IPS DF 4.7 (cell line): ENCODE measurements around the gene OR2V1.
"Not testable (repeated sequence)": the region's sequence is repeated elsewhere in the genome, so short reads cannot be mapped to it uniquely, and the experiment has no call there.

Experiments
- DNase-seq: peaks from one replicate; pipeline ENCODE4 v3.0.0-alpha.2; 2013; ENCODE audit warnings: low spot score; ENCODE audit errors: extremely low read depth

OR2V1 gene

DNA sequence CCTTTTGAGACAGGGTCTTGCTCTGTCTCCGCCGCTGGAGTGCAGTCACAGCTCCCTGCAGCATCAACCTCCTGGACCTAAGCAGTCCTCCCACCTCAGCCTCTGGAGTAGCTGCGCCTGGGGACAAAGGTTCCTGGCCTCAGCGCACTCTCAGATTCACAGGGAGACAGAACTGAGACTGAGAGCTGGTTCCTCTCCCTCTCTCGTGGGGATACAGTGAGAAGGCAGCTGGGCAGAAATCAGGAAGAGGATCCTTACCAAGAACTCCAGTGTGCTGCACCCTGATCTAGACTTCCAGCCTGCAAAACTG lies 26.8 kb downstream of the OR2V1 start:
- DNase-seq = not testable (repeated sequence)

DNA sequence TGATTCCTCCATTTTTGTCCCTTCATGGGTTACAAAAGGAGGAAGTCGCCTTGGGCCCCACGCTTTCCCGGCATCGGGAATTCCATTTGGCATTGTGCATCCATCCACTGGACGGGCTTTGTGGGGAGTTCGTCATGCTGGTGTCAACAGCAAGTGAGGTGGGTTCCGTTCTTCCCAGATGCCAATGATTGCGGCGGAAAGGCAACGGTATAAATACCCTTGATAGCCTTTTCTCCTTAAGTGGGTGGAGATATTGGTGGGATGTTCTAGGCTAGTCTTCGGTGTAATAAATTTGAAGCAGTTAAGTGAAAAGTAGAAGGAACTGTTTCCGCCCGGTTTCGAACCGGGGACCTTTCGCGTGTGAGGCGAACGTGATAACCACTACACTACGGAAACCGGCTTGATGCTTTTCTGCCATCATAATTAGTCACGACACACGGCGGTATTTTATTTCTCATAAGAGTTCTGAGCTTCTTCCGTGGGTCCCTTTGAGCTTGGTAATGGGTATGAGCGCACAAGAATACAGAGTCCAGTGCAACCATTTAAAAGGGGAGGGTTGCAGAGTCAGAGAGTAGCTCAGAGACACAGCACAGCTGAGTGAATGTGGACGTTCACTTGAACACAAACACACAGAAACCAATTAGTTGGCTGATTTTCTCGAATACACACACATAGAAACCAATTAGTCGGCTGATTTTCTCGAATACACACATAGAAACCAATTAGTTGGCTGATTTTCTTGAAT lies 28.9 kb downstream of the OR2V1 start:
- DNase-seq = not testable (repeated sequence)

DNA sequence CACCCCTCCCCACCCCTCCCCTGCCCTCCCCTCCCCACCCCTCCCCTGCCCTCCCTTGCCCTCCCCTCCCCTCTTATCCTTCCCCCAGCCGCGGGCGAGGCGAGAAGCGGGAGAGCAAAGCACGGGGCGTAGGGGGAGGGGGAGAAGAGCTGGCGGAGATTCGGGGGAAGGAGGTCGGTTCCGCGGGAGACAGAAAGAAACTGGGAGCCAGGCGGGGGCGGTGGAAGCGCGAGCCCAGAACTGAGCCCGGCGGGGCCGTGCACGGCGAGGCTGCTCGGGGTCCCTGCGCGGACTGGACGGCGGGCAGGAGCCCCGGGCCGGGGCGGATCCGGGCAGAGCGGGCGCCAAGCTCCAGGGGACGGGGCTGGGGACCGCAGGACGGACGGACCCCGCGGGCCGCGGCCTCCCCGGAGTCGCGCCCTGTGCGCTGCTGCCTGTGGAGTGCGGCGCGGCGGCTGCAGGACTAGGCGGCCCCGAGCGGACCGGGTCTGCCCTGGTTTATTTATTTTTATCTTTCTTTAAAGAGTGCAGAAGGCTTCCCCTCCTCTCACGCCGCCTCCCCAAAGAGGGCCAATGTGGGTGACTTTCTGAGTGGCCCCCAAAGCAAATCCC lies 29.8 kb downstream of the OR2V1 start:
- not testable (repeated sequence) for DNase-seq

DNA sequence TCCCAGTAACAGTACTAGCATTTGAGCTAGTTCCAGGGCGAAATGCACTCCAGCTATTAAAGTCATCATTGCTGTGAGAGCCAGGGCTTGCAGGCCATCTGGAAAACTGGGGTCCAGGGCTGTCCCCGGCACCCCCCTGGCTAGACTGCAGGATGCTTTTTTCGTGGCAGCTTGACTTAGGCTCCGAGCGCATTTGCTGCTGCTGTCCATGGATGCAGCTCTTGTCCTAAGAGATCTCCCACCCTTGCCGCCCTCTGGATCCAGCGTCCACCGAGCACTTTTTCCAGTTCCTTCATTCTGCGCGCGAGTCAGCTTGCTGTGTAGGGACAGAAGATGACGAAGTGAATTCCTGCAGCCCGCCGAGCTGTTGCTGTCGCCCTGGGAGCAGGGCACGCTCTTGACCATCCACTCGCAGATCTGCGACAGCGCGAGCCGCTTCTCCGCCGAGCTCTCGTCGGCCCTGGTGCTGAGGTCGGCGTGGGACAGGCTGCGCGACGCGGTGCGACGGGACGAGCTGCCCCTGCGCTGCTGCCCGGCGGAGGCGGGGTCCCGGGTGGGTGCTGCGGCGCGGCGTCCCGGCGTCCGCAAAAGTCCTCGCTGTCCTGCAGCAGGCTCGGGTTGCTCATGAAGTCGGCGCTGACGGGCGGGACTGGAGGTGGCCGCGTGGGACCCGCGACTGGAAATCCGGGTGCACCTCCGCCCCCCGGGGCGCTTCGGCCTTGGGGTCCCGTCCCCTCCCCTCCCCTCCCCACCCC lies 30.7 kb downstream of the OR2V1 start:
- no peak for DNase-seq

DNA sequence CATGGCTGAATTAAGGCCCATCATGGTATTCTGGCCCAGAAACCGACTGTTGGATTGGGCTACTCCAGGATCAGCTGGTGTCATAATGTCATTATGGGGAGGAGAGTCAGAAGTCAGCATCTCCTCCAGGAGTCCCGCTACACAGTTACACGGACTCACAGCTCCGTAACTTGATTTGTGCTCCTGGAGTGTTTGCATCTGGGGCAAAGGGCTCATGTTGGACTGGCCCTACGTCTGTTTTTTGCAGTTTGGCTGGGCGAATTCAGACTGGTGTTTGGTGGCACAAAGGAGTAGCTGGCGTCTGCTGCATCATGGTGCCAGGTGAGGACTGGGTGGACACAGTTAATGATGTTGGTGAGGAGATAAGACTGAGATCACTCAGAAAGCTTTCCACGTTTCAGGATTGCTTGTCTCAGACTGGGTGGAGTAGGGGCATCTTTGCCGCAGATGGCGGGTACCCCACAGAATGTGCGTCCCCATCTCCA lies 31.3 kb downstream of the OR2V1 start:
- DNase-seq = no peak

DNA sequence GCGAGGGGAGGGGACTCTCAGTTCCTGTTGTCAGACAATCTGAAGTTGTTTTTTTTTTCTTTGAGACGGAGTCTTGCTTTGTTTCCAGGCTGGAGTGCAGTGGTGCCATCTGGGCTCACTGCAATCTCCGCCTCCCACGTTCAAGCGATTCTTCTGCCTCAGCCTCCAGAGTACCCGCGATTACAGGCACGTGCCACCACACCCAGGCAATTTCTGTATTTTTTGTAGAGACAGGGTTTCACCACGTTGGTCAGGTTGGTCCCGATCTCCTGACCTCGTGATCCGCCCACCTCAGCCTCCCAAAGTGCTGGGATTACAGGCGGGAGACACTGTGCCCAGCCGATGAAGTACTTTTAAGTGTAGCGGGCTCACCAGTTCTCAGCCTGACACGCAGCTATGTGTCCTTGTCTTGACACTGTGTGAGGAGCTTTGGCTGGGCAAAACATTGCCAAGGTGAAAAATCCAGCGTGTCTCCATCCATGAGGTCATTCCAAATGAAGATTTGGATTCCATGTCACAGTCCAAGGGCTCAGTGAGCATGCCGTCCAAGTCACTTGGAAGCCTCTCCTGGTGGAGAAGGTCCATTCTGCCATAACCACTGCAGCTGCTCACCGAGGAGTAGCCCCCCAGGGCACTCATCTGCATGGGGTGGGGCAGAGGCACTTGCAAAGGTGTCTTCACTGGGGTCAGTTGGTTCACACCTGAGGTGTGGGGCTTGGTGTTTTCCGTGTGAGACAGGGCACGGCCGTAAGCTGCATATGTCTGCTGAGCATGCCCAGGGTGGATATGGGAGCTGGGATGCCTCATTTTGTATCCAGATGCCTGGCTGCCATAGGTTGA lies 32.0 kb downstream of the OR2V1 start:
- no peak for DNase-seq

DNA sequence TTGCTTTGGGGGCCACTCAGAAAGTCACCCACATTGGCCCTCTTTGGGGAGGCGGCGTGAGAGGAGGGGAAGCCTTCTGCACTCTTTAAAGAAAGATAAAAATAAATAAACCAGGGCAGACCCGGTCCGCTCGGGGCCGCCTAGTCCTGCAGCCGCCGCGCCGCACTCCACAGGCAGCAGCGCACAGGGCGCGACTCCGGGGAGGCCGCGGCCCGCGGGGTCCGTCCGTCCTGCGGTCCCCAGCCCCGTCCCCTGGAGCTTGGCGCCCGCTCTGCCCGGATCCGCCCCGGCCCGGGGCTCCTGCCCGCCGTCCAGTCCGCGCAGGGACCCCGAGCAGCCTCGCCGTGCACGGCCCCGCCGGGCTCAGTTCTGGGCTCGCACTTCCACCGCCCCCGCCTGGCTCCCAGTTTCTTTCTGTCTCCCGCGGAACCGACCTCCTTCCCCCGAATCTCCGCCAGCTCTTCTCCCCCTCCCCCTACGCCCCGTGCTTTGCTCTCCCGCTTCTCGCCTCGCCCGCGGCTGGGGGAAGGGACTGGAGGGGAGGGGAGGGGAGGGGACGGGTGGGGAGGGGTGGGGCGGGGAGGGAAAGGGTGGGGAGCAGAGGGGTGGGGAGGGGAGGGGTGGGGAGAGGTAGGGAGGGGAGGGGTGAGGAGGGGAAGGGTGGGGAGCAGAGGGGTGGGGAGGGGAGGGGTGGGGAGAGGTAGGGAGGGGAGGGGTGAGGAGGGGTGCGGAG lies 33.0 kb downstream of the OR2V1 start:
- DNase-seq = not testable (repeated sequence)

DNA sequence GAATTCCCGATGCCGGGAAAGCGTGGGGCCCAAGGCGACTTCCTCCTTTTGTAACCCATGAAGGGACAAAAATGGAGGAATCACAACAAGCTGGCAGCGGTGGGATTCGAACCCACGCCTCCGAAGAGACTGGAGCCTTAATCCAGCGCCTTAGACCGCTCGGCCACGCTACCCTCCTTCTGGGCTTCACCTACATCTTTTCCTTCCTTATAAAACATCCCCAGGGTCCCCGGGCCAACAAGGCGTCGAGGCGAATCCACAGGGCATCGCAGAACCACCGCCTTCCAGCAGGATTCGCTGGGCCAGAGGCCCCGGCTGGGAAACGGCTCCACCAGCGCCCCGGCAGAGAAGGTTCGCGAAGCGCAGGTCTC lies 33.6 kb downstream of the OR2V1 start:
- not testable (repeated sequence) for DNase-seq

DNA sequence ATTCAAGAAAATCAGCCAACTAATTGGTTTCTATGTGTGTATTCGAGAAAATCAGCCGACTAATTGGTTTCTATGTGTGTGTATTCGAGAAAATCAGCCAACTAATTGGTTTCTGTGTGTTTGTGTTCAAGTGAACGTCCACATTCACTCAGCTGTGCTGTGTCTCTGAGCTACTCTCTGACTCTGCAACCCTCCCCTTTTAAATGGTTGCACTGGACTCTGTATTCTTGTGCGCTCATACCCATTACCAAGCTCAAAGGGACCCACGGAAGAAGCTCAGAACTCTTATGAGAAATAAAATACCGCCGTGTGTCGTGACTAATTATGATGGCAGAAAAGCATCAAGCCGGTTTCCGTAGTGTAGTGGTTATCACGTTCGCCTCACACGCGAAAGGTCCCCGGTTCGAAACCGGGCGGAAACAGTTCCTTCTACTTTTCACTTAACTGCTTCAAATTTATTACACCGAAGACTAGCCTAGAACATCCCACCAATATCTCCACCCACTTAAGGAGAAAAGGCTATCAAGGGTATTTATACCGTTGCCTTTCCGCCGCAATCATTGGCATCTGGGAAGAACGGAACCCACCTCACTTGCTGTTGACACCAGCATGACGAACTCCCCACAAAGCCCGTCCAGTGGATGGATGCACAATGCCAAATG lies 34.1 kb downstream of the OR2V1 start:
- not testable (repeated sequence) for DNase-seq

DNA sequence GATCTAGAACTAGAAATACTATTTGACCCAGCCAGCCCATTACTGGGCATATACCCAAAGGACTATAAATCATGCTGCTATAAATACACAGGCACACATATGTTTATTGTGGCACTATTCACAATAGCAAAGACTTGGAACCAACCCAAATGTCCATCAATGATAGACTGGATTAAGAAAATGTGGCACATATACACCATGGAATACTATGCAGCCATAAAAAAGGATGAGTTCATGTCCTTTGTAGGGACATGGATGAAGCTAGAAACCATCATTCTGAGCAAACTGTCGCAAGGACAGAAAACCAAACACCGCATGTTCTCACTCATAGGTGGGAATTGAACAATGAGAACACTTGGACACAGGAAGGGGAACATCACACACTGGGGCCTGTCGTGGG lies 35.8 kb downstream of the OR2V1 start:
- not testable (repeated sequence) for DNase-seq

DNA sequence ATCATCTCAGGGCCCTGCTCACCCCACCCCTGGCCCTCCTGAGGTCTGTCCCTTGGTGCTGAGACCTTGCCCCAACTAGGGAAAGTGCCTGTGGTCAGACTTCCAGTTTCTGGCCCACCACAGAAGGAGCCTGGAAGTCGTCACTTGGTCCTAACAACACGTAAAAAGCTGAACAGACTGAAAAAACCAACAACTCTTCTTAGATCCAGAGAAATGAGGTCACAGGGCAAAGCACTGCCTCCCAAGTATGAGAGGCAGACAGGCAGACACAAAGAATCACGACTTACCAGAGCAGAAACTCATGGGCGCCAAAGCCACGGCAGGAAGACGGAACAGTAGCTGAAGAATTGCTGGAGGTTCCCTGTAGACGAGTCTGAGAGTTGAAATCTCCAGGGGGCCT lies 38.5 kb downstream of the OR2V1 start:
- no peak for DNase-seq

DNA sequence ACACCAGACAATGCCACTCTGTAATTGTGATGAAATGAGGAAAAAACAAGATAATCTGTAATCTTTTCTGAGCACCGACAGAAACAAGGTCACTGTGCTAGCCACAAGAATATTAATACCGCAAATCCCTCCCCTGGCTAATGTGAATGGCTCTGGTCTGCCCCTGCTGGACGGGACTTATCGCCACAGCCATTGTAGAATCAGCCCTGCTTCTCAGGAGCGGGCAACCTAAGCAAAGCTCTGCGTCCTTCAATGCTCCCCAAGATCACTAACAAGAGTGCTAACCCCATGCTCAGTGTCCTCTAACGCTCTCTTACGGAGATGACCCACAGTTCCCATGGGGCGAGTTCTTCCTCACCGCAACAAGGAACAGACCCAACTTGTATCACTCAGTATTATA lies 42.7 kb downstream of the OR2V1 start:
- DNase-seq = no peak

DNA sequence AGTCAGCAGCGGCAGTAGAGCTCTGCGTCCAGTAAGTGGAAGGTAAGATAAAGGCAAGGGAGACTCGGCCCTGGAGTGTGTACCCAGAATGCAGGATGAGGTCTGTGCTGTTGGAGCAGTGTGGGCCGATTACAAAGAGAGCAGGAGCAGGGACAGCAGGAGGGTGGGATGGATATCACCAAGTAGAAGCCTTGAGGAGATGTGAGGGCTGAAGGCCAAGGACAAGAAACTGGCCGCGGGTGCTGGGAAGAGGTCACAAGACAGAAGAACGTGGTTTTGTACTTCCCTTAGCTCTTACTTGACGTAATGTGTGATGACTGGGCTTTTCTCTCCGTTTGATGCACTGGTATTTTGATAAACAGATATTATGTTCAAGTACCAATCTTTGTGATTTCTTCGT lies 43.7 kb downstream of the OR2V1 start:
- no peak for DNase-seq

DNA sequence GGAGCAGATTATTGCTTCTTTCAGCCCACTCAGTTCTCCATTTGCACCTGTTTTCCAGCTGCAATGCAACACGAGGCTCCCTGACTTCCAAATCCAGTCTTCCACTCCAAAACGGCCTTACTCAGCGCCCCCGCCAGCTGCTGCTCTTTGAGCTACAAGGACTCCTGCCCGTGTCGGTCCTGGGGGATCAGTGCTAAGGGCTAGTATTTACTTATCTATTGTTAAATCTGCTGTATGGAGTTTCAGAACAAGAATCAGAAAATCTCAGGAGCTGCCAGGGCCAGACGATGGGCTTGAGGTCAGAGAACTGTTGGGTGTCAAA lies 44.1 kb downstream of the OR2V1 start:
- no peak for DNase-seq

DNA sequence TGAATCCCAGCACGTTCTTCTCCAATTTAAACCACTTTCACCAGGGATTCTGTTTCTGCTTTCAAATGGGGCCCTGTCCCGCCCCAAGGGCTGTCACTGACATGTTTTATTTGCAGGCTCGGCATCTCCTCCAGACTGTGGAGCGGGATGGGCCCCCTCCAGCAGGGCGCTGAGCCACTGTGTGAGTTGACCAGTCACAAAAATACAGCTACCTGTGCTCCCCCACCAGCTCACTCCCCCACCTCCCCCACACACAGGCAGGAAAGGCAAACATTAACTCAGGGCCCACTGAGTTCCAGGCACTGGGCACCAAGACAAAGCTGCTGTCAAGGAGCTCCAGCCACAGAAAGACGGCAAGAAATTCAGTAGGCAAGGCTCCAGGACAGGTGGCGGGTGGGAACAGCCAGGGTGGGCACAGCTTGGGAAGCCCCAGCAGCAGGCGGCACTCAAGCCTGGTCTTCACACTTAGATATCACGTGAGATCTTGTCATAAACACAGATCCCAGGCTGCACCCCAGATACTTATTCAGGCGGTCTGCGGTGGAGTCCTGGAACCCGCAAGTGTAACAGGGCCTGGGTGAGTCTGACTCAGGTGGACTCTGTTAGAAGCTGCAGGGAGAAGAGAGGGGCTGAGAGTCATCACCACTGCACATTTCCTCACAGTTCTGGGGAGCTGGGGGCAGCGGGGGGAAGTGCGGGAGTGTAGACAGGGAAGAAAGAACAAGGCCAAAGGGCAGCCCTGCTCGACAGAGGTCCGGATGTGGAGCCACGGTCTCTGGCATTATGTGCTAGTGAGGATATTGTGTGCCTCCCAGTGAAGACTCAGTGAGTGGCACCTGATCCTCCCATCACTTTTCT lies 44.7 kb downstream of the OR2V1 start:
- no peak for DNase-seq

DNA sequence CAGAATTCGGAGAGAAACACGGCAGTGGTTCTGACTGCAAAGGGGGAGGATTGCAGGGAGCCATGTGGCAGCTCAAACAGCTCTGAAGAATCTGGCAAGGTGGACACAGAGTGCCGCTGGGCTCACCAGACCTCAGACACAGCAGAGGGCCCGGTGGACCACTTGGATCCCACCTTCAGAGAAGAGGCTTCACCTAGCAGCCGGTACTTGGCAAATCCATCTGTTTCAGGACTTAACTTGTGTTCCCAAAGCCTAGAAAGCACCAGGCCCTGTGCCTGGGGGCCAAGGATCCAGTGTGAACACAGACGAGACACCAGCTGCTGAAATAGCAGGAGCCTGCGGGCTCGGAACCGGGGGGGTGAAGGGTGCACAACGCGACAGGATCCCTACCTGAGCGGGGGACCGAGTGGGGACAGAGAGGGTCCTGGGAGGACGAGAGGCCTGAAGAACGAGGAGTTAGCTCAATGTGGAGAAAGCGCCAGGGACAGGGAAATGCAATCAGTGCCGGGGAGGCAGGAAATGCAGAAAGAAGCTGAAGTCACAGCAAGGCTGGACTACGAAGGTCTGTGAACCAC lies 46.3 kb downstream of the OR2V1 start:
- DNase-seq = no peak

DNA sequence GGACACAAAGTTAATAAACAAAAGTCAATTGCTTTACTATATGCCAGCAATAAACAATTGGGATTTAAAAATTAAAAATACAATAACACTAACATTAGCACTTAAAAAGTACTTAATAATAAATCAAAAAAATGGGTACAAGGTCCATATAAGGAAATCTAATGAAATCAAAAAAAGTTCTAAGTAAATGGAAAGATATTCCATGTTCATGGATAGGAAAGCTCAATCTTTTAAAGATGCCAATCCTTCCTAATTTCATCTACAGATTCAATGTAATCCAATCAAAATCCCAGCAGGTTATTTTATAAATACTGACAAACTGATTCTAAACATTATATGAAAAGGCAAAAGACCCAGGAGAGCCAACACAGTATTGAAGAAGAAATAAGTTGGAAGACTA lies 49.0 kb downstream of the OR2V1 start:
- DNase-seq = no peak

DNA sequence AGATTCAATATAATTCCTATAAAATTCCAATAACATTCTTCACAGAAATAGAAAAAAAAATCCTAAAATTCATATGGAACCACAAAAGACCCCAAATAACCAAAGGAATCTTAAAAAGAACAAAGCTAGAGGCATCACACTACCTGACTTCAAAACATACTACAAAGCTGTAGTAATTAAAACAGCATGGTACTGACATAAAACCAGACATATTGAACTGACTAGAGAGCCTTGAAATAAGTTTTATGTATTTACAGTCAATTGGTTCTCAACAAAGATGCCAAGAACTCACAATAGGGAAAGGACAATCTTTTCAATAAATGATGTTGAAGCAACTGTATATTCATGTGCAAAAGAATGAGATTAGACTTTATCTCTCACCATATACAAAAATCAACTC lies 54.0 kb downstream of the OR2V1 start:
- no peak for DNase-seq
